ENCODE data around the gene IL27RA.

DNA sequence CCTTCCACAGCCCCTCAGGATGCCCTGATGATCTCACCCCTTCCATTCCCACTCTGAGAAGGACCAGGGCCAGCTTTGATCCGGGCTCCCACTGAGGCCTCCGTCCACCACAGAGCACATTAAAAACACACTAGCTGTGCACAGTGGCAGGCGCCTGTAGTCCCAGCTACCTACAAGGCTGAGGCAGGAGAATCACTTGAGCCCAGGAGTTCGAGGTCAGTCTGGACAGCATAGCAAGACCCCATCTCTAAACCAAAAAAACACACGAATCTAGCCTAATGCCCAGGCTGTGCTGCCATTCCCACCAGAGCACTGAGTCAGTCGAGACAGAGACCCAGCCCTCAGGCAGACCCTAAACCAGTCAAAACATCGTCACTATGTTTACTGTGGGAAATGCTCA lies 39.5 kb upstream of the IL27RA start:
- TF ChIP-seq, protein P1, sequence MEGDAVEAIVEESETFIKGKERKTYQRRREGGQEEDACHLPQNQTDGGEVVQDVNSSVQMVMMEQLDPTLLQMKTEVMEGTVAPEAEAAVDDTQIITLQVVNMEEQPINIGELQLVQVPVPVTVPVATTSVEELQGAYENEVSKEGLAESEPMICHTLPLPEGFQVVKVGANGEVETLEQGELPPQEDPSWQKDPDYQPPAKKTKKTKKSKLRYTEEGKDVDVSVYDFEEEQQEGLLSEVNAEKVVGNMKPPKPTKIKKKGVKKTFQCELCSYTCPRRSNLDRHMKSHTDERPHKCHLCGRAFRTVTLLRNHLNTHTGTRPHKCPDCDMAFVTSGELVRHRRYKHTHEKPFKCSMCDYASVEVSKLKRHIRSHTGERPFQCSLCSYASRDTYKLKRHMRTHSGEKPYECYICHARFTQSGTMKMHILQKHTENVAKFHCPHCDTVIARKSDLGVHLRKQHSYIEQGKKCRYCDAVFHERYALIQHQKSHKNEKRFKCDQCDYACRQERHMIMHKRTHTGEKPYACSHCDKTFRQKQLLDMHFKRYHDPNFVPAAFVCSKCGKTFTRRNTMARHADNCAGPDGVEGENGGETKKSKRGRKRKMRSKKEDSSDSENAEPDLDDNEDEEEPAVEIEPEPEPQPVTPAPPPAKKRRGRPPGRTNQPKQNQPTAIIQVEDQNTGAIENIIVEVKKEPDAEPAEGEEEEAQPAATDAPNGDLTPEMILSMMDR (IDR thresholded peaks at IDR 0.05): no peak
- no peak for TF ChIP-seq POLR2A (IDR thresholded peaks at IDR 0.05)

Data from testis (tissue), 2 donors.